ENCODE data around the gene VKORC1L1. TPM values are rescaled to one million over a fixed set of nuclear protein-coding genes. Genes with fewer than 3 reads are reported as not detected.
"Not testable (repeated sequence)": the region's sequence is repeated elsewhere in the genome, so short reads cannot be mapped to it uniquely, and the experiment has no call there.

VKORC1L1 gene
- total RNA-seq, 1 experiment from 2014 or later, result 11.5 TPM

GRCh38 chr7:65879292-65880153, 6.6 kb downstream of the VKORC1L1 start:
- DNase-seq (ENCODE audit: low spot score); in situ Hi-C loops (cut with HindIII; ENCODE audit: low sequenced_read_pairs): not testable (repeated sequence)

DNA sequence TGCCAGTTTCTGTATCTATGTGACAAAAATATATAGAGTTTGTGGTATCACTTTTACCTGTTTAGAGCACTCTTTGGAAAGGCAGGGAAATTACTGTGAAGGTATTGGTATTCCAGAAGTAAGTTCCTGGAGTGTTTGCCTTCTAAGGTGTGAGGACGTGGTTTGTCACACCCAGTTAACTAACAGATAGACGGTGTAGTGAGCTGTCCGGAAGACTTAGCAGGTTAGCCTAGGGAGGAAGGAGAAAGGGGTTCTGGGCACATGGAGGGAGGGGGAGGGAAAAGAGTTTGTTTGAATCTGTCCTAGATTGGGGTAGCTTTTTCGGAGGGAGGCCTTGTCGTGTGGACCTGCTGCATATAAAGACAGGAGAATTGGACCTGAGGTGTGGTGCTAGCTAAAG, 7.4 kb downstream of the VKORC1L1 start:
- in situ Hi-C loops (cut with HindIII; ENCODE audit: low sequenced_read_pairs), result not testable (repeated sequence)

DNA sequence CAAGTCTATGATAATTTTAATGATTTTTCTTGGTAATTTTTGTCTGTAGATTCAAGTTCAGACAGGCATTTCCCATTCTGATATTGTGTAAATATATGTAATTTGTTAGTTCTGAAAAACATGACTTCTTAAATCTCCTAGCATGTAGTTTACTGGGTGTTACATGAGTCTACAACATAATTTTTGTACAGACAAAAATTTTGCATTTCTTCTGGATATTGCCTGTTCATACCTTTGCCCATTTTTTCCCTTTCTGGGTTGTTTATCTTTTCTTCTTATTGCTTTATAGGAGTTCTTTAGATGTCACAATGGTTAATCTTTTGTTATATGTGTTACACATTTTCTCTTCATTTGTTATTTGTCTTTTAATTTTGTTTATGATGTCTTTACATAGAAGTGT, 12.1 kb downstream of the VKORC1L1 start:
- DNase-seq (ENCODE audit: low spot score); in situ Hi-C loops (cut with HindIII; ENCODE audit: low sequenced_read_pairs): not testable (repeated sequence)

More for the DNA sequence above, 7.4 kb downstream of the VKORC1L1 start:
- not testable (repeated sequence) for DNase-seq (ENCODE audit: low spot score)

GRCh38 chr7:65885533-65885932, 12.7 kb downstream of the VKORC1L1 start:
- in situ Hi-C loops (cut with HindIII; ENCODE audit: low sequenced_read_pairs); DNase-seq (ENCODE audit: low spot score): not testable (repeated sequence)

DNA sequence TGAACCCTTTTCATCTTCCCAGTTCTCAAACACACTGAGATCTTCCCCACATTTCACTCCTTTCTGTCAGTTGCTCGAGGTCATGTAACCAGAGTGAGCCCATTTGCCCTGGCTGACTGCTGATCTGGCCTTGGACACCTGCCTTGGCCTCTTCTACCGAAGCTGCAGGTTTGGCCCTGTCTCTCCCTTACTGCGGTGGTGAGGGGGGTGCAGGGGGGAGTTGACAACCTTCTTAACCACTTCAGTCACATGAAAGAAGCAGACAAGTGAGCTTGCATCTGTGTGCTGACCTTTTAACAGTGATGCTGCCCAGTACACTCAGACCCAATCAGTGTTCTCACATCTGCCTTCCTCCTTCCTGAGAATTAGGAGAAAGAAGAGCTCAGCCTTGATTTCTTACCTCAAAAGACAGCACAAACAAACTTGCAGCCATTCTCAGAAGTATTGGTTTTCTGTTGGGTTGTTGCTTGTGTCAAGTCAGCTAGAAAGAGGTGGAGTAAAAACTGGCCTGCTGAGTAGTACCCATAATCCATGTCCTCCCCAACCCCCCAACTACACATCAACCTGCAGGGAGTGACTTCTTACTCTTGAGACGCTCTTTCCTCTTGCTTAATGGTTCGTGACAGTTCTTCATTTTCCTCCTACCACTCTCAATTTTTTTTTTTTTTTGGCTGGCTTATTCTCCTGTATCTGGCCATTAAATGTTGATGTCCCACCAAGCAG, 15.7 kb downstream of the VKORC1L1 start:
- in situ Hi-C loops (cut with HindIII; ENCODE audit: low sequenced_read_pairs), result not testable (repeated sequence)

DNA sequence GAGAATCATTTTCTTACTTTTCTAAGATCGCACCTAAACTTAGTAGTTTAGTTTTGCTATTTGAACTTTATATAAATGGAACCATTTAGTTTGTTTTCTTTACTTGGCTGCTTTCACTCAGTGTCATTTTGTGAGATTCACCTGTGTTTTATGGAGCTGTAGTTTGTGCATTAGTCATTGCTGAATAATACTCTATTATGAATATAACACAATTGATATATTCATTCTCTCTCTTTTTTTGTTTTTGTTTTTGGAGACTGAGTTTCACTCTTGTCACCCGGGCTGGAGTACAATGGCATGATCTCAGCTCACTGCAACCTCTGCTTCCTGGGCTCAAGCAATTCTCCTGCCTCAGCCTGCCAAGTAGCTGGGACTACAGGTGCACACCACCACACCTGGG, 16.8 kb downstream of the VKORC1L1 start:
- DNase-seq (ENCODE audit: low spot score); in situ Hi-C loops (cut with HindIII; ENCODE audit: low sequenced_read_pairs): not testable (repeated sequence)

More for the DNA sequence above, 15.7 kb downstream of the VKORC1L1 start:
- not testable (repeated sequence) for DNase-seq (ENCODE audit: low spot score)

DNA sequence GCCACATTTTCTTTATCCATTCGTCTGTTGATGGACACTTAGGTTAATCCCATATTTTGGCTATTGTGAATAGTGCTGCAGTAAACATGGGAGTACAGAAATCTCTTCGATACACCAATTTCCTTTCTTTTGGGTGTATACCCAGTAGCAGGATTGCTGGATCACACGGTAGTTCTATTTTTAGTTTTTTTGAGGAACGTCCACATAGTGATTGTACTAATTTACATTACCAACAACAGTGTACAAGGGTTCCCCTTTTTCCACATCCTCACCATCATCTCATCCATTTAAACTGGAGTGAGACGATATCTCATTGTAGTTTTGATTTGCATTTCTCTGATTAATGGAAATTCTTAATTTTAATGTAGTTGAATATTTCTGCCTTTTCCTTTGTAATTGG, 19.3 kb downstream of the VKORC1L1 start:
- in situ Hi-C loops (cut with HindIII; ENCODE audit: low sequenced_read_pairs), result no loop called here
- DNase-seq (ENCODE audit: low spot score), result no peak

DNA sequence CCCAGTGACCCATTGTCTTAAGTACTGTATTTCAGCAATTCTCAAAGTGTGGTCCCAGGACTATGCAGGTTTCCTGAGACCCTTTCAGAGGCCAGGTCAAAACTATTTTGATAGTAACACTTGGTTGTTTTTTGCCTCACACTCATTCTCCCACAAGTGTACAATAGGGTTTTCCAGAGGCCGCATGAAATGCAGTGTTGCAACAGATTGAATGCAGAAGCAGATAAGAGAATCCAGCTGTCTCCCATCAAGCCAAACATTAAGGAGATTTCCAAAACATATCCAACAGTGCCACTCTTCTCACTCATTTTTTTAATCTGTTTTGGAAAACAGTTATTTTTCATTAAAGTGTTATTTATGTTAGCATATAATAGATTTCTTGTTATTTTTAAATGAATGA, 20.0 kb downstream of the VKORC1L1 start:
- DNase-seq (ENCODE audit: low spot score), result no peak

GRCh38 chr7:65896279-65896870, 23.5 kb downstream of the VKORC1L1 start:
- DNase-seq (ENCODE audit: low spot score), result no peak
- in situ Hi-C loops (cut with HindIII; ENCODE audit: low sequenced_read_pairs), result no loop called here

More for the DNA sequence above, 20.0 kb downstream of the VKORC1L1 start:
- in situ Hi-C loops (cut with HindIII; ENCODE audit: low sequenced_read_pairs), result no loop called here

- in situ Hi-C loops (cut with HindIII; ENCODE audit: low sequenced_read_pairs); DNase-seq (ENCODE audit: low spot score): not testable (repeated sequence)
These were observed 24.4 kb downstream of the VKORC1L1 start for GRCh38 chr7:65897289-65897688.

- DNase-seq (ENCODE audit: low spot score); in situ Hi-C loops (cut with HindIII; ENCODE audit: low sequenced_read_pairs): not testable (repeated sequence)
These were observed 26.0 kb downstream of the VKORC1L1 start for GRCh38 chr7:65898677-65899447.

- no peak for DNase-seq (ENCODE audit: low spot score)
- in situ Hi-C loops (cut with HindIII; ENCODE audit: low sequenced_read_pairs), result no loop called here
These were observed 29.4 kb downstream of the VKORC1L1 start for GRCh38 chr7:65902306-65902705.

DNA sequence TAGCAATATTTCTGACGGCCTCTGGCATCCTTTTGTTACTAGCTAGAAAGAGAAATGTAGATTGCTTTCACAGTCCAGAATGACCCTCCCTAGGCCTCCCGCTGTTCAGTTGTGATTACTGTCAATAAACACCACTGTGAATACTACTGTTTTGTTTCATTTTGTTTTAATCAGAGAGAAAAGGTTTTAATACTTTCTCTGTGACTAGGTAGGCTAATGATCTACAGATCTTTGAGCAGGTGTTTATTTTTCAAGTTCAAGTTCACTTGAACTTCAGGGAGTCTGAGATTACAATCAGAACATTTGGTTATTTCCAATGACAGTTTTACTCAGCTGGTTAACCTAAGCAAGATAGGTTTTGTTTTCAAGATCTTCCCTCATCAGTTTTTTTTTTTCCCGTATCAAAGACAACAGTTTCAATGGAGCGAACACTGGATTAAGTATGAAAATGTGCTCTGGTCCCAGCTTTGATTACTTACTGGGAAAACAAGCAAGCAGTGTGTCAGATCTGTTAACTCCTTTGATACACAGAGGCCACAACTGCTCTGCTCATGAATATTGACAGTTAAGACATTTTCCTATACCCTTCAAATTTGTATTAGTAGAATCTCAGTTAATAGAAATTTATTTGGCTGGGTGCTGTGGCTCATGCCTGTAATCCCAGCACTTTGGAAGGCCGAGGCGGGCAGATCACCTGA, 34.8 kb downstream of the VKORC1L1 start:
- DNase-seq (ENCODE audit: low spot score), result no peak
- in situ Hi-C loops (cut with HindIII; ENCODE audit: low sequenced_read_pairs), result no loop called here

DNA sequence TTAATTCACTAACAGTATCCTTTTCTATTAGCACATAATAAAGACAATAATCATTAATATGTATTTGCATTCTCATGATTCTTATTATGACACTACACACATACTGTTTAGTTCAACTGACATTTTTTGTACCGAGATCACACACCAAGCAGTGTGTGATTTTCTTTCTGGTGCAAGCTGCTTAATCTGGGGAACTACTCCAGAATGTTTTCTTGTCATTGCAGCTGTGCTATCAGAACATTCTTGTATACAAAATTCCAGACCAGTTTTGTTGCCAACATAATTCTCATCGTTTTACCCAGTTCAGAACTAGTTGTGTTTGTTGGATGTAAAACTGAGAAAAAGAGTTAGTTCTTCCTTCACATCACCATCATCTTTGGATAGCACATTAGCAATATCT, 37.4 kb downstream of the VKORC1L1 start:
- no peak for DNase-seq (ENCODE audit: low spot score)
- in situ Hi-C loops (cut with HindIII; ENCODE audit: low sequenced_read_pairs), result no loop called here

DNA sequence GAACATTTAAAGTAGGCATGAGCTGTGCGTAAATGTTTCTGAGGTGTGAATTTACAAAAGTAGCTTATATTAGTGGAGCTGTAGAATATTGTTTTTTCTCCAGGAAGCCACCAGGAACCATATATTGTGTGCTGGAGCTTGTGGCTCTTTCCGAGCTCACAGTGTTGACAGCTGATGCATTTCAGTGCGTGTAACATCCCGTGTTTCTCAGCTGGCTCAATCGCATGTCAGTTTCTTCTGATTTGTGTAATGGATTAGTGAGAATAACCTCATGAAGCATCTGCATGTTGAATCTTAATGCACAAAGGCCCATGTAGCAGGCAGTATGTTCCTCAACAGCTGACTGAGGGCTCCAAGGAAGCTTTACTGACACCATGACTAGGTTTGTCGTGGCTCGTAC, 39.4 kb downstream of the VKORC1L1 start:
- DNase-seq (ENCODE audit: low spot score), result no peak
- in situ Hi-C loops (cut with HindIII; ENCODE audit: low sequenced_read_pairs), result no loop called here

DNA sequence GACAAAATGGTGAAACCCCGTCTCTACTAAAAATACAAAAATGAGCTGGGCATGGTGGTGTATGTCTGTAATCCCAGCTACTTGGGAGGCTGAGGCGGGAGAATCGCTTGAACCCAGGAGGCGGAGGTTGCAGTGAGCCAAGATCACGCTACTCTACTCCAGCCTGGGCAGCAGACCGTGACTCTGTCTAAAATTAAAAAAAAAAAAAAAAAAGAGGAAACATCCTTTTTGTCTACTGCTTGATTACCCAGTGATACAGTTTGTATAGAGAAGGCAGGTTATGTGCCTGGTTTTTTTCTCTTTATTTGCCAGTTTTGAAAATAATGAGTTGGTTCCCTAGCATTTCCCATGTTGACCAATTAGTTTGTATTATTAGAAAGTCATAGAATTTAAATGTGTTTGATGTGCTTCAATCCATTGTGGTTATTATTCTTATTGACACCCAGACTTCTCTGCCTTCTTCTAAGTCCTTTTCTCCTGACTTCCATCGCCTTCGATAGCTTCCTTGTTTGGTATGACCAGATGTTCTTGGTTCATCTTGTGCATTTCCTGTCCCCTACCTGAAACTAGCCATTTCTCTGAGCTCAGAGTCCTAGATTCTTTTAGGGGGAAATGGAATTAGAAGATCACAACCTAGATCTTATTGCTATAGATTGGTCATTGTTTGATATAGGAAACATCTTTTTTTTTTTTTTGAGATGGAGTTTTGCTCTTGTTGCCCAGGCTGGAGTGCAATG, 43.2 kb downstream of the VKORC1L1 start:
- DNase-seq (ENCODE audit: low spot score), result no peak
- in situ Hi-C loops (cut with HindIII; ENCODE audit: low sequenced_read_pairs), result no loop called here

DNA sequence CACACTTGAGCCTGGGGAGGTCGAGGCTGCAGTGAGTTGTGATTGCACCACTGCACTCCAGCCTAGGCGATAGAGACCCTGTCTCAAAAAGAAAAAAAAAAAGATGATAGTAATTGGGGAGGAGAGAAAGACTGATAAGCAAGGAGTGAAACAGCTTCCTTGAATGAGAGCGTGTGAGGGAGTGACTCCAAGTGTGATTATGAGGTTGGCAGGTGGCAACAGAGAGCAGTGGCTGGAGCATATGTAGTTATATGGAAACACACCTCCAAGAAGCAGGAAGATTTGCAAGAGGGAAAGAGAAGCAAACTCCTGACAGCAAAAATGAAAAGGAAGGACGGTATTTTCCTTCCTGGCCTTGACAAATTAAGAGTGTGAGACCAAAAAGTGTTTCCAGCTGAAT, 50.4 kb downstream of the VKORC1L1 start:
- DNase-seq (ENCODE audit: low spot score), result no peak
- in situ Hi-C loops (cut with HindIII; ENCODE audit: low sequenced_read_pairs), result no loop called here

DNA sequence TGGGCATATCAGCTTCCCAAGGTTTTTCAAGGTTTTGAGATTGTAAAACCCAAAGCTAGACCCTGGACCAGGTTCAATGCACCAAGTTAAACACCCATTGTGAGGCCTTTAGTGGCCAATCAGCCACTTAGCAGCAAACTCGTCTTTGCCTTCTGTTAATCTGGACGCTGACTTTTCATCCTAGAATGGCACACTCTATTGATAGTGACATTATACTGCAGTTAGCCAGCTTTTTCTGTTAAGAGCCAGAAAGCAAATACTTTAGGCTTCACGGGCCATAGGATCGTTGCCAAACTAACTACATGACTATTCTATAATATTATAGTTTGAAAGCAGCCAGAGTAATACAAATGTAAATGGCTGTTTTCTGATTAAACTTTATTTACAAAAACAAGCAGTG, 51.3 kb downstream of the VKORC1L1 start:
- in situ Hi-C loops (cut with HindIII; ENCODE audit: low sequenced_read_pairs), result no loop called here
- DNase-seq (ENCODE audit: low spot score), result no peak
